LNCAP (cell line): Measurements from ENCODE around the gene RAE1.

Source experiments
- CTCF ChIP-seq: fragments of 450-650 bp; IDR thresholded peaks from 2 replicates; pipeline ENCODE4 v1.5.1; 2017; ENCODE audit warnings: mild to moderate bottlenecking

Gene RAE1

GRCh38 chr20:57351042-57351783 lies at the start of gene RAE1:
RAE1 (plus strand) TSS chr20:57351255; CDS start chr20:57354039, 2,784 bp downstream.
- TF ChIP-seq CTCF = no peak

- no peak for TF ChIP-seq CTCF
Measured at GRCh38 chr20:57306747-57307146, 44.3 kb upstream of the RAE1 start.

- no peak for TF ChIP-seq CTCF
Measured at GRCh38 chr20:57308451-57309271, 42.4 kb upstream of the RAE1 start.

GRCh38 chr20:57309544-57310115 lies 41.4 kb upstream of the RAE1 start:
- TF ChIP-seq CTCF = no peak

- no peak for TF ChIP-seq CTCF
Measured at GRCh38 chr20:57310821-57311514, 40.1 kb upstream of the RAE1 start.

GRCh38 chr20:57312138-57312537 lies 38.9 kb upstream of the RAE1 start:
- TF ChIP-seq CTCF = no peak

GRCh38 chr20:57313230-57313629 lies 37.8 kb upstream of the RAE1 start:
- TF ChIP-seq CTCF = no peak
